Tibial nerve (tissue), 4 donors: ENCODE measurements around the gene CCDC160. TPM values are rescaled to one million over a fixed set of nuclear protein-coding genes. Genes with fewer than 3 reads are reported as not detected.
"Not testable (repeated sequence)": the region's sequence is repeated elsewhere in the genome, so short reads cannot be mapped to it uniquely, and the experiment has no call there.

Source experiments
- DNase-seq, 2 donors: peaks; one replicate each; pipeline ENCODE4 v3.0.0-alpha.2; 2019; ENCODE audit warnings: low spot score in 2 of 2
- H3K27ac ChIP-seq, 4 donors: fragments of 200-600 bp; sonication (generic) in 3 of 4; one replicate each; pipeline ENCODE4 v1.5.1; 2017 to 2019; ENCODE audit warnings: mild to moderate bottlenecking in 1 of 4
- H3K27me3 ChIP-seq, 2 donors: fragments of 200-600 bp; sonication (generic) in 1 of 2; one replicate each; pipeline versions ENCODE4 v1.5.1 to v1.6.0; 2017 to 2019
- H3K36me3 ChIP-seq, 3 donors: fragments of 200-600 bp; sonication (generic); one replicate each; pipeline ENCODE4 v1.5.1; 2018 to 2019
- H3K4me1 ChIP-seq, 4 donors: fragments of 200-600 bp; sonication (generic) in 3 of 4; one replicate each; pipeline ENCODE4 v1.5.1; 2017 to 2019
- H3K4me3 ChIP-seq, 4 donors: fragments of 200-600 bp; sonication (generic) in 3 of 4; one replicate each; pipeline ENCODE4 v1.5.1; 2017 to 2019; ENCODE audit warnings: mild to moderate bottlenecking in 1 of 4, moderate library complexity in 1 of 4
- H3K9me3 ChIP-seq, 4 donors: fragments of 200-600 bp; sonication (generic) in 3 of 4; one replicate each; pipeline ENCODE4 v1.5.1; 2017 to 2019
- EP300 ChIP-seq, 2 donors: sonication (generic); formaldehyde crosslinking; IDR thresholded peaks; one replicate each; pipeline ENCODE4 v1.6.1; 2017; ENCODE audit warnings: antibody characterized with exemption in 2 of 2, mild to moderate bottlenecking in 1 of 2
- POLR2A ChIP-seq, 2 donors: fragments of 450-650 bp; IDR thresholded peaks; one replicate each; pipeline ENCODE4 v1.6.1; 2017; ENCODE audit warnings: antibody characterized with exemption in 2 of 2, mild to moderate bottlenecking in 2 of 2, moderate library complexity in 2 of 2
- WGBS, 2 donors: methylation state at CpG; one replicate each; pipeline ENCODE4 v1.1.5; 2018; 5-methylcytosine and 5-hydroxymethylcytosine counted together
- total RNA-seq, 4 donors: library from RNA; depleted of rRNA; stranded (reverse); fragments of >200 nt; gene quantifications; one replicate each; pipeline ENCODE4 v1.1.0, GENCODE V29; 2016
- TF ChIP-seq, protein P1 (sequence below), 5 experiments: fragments of 200-600 bp in 3 of 5; fragments of 450-650 bp in 2 of 5; sonication (generic) in 3 of 5; IDR thresholded peaks; one replicate each; pipeline ENCODE4 v1.5.1; 2016 to 2019; ENCODE audit warnings: antibody characterized with exemption in 5 of 5, mild to moderate bottlenecking in 3 of 5, moderate library complexity in 2 of 5

Gene CCDC160
- total RNA-seq, 4 donors from 2014 or later, result 2.1 to 4.2 TPM; not detected in 2

DNA sequence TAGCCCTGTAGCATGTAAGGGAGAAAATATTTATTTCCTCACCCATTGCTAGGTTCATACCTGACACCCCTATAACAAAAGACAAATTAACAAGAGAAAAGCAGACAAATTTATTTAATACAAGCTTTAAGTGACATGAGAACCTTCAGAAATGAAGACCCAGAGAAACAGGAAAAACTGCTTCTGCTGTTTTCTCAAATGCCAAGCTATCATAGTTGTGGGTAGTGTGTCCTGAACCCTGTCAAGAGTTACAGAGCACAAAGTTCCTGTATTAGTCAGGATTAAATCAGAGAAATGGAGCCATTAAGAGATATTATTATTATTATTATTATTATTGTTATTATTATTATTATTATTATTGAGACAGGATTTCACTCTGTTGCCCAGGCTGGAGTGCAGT, 17.5 kb downstream of the CCDC160 start:
- no peak overlapping the region for H3K4me3 ChIP-seq
- H3K4me1 ChIP-seq, result no peaks in the 10 kb centered on the region
- no peaks in the 10 kb centered on the region for H3K27me3 ChIP-seq
- H3K27ac ChIP-seq, result no peak overlapping the region
- TF ChIP-seq POLR2A (IDR thresholded peaks at IDR 0.05) (no peak), EP300 (IDR thresholded peaks at IDR 0.05) (no peak)
- TF ChIP-seq, protein P1, sequence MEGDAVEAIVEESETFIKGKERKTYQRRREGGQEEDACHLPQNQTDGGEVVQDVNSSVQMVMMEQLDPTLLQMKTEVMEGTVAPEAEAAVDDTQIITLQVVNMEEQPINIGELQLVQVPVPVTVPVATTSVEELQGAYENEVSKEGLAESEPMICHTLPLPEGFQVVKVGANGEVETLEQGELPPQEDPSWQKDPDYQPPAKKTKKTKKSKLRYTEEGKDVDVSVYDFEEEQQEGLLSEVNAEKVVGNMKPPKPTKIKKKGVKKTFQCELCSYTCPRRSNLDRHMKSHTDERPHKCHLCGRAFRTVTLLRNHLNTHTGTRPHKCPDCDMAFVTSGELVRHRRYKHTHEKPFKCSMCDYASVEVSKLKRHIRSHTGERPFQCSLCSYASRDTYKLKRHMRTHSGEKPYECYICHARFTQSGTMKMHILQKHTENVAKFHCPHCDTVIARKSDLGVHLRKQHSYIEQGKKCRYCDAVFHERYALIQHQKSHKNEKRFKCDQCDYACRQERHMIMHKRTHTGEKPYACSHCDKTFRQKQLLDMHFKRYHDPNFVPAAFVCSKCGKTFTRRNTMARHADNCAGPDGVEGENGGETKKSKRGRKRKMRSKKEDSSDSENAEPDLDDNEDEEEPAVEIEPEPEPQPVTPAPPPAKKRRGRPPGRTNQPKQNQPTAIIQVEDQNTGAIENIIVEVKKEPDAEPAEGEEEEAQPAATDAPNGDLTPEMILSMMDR (IDR thresholded peaks at IDR 0.05), result no peak
- H3K9me3 ChIP-seq, result no peaks in the 10 kb centered on the region
- DNase-seq, result no peak
- H3K36me3 ChIP-seq, result no peaks in the 10 kb centered on the region

GRCh38 chrX:134255555-134255954, 18.6 kb downstream of the CCDC160 start:
- H3K36me3 ChIP-seq, result no peaks in the 10 kb centered on the region
- H3K9me3 ChIP-seq, result no peaks in the 10 kb centered on the region
- WGBS, 2 donors, result 87 to 95% methylated on average over 5 of the region's 5 CpGs
- H3K4me3 ChIP-seq, result no peak overlapping the region
- no peak overlapping the region for H3K27ac ChIP-seq
- DNase-seq, result no peak
- TF ChIP-seq POLR2A (IDR thresholded peaks at IDR 0.05), result no peak
- TF ChIP-seq EP300 (IDR thresholded peaks at IDR 0.05), result no peak
- TF ChIP-seq, protein P1 (IDR thresholded peaks at IDR 0.05), result no peak
- H3K4me1 ChIP-seq, result no peaks in the 10 kb centered on the region
- H3K27me3 ChIP-seq, result peaks cover 0 to 3% of the 10 kb centered on the region in 2 donors

GRCh38 chrX:134256684-134257083, 19.7 kb downstream of the CCDC160 start:
- TF ChIP-seq EP300 (IDR thresholded peaks at IDR 0.05) (no peak), POLR2A (IDR thresholded peaks at IDR 0.05) (no peak)
- TF ChIP-seq, protein P1 (IDR thresholded peaks at IDR 0.05), result no peak
- Histone ChIP-seq H3K4me1 (no peaks in the 10 kb centered on the region), H3K27ac (no peak overlapping the region), H3K36me3 (no peaks in the 10 kb centered on the region), H3K4me3 (no peak overlapping the region), H3K27me3 (peaks cover 0 to 4% of the 10 kb centered on the region in 2 donors), H3K9me3 (no peaks in the 10 kb centered on the region)
- WGBS, 2 donors, result 86 to 94% methylated on average over 2 of the region's 2 CpGs
- no peak for DNase-seq

GRCh38 chrX:134258202-134258601, 21.2 kb downstream of the CCDC160 start:
- 85 to 100% methylated on average over 2 of the region's 2 CpGs for WGBS, 2 donors
- H3K4me1 ChIP-seq, result no peaks in the 10 kb centered on the region
- TF ChIP-seq POLR2A (IDR thresholded peaks at IDR 0.05) (no peak), EP300 (IDR thresholded peaks at IDR 0.05) (no peak)
- TF ChIP-seq, protein P1 (IDR thresholded peaks at IDR 0.05), result no peak
- DNase-seq, result no peak
- no peak overlapping the region for H3K27ac ChIP-seq
- no peaks in the 10 kb centered on the region for H3K9me3 ChIP-seq
- no peaks in the 10 kb centered on the region for H3K36me3 ChIP-seq
- no peak overlapping the region for H3K4me3 ChIP-seq
- peaks cover 0 to 4% of the 10 kb centered on the region in 2 donors for H3K27me3 ChIP-seq

DNA sequence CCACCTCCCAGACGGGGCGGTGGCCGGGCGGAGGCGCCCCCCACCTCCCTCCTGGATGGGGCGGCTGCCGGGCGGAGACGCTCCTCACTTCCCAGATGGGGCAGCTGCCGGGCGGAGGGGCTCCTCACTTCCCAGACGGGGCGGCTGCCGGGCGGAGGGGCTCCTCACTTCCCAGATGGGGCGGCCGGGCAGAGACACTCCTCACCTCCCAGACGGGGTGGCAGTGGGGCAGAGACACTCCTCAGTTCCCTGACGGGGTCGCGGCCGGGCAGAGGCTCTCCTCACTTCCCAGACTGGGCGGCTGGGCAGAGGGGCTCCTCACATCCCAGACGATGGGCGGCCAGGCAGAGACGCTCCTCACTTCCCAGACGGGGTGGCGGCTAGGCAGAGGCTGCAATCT, 49.0 kb downstream of the CCDC160 start:
- H3K4me1 ChIP-seq, H3K4me3 ChIP-seq: not testable (repeated sequence)
- 90% methylated on average over 27 of the region's 28 CpGs; no CpG with 5 or more reads in 1 of the 2 donors for WGBS, 2 donors

DNA sequence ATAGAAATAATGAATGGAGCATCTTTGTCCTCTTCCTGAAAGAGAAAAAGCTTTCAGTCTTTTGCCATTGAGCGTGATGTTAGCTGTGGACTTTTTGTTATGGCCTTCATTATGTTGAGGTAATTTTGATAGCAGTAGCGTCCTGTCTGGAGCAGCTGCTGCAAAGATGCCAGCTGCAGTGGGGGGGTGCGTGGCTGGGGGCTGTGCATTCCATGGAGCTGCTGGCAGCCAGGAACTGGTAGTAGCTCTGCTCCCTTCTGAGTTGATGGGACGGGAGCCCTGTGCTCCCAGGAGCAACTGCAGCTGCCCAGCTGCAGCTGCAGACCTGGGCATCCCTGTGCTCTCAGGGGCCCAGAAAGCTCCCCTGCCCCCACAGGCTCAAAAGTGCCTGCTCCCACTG, 50.4 kb downstream of the CCDC160 start:
- no peak for DNase-seq
- H3K27ac ChIP-seq, result no peak overlapping the region
- no peaks in the 10 kb centered on the region for H3K36me3 ChIP-seq
- H3K27me3 ChIP-seq, result no peaks in the 10 kb centered on the region
- no peaks in the 10 kb centered on the region for H3K9me3 ChIP-seq
- H3K4me3 ChIP-seq, result no peak overlapping the region
- WGBS, 2 donors, result 48 to 62% methylated on average over 4 of the region's 4 CpGs
- TF ChIP-seq EP300 (IDR thresholded peaks at IDR 0.05), result no peak
- TF ChIP-seq POLR2A (IDR thresholded peaks at IDR 0.05), result no peak
- TF ChIP-seq, protein P1 (IDR thresholded peaks at IDR 0.05), result no peak
- no peaks in the 10 kb centered on the region for H3K4me1 ChIP-seq

More for the DNA sequence above, 49.0 kb downstream of the CCDC160 start:
- H3K27ac ChIP-seq, H3K27me3 ChIP-seq, DNase-seq, H3K9me3 ChIP-seq, H3K36me3 ChIP-seq: not testable (repeated sequence)
